HL-60/S4 treated with retinoic acid at 250 ng/mL for 4 days and 3 days (cell line): ENCODE results near the gene STK38.

Source experiments
- in situ Hi-C: fragments of 300-500 bp; cut with MboI; formaldehyde crosslinking; loops from 2 replicates; pipeline ENCODE4 v1.7.0; 2022; ENCODE audit warnings: low sequenced_read_pairs

Gene STK38

DNA sequence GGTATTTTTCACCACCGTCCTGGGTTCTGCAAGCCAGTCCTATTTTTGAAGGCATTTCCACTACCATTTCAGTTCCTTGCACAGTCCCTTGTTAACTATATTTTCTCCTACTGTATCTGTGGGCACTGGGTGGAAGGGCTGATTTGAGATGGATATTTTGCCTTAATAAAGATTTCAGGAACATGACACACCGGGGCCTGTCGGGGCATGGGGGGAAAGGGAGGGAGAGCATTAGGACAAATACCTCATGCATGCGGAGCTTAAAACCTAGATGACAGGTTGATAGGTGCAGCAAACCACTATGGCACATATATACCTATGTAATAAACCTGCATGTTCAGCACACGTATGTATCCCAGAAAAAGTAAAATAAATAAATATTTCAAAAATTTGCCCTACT lies 22.4 kb downstream of the STK38 start:
- in situ Hi-C loops = no loop called here

DNA sequence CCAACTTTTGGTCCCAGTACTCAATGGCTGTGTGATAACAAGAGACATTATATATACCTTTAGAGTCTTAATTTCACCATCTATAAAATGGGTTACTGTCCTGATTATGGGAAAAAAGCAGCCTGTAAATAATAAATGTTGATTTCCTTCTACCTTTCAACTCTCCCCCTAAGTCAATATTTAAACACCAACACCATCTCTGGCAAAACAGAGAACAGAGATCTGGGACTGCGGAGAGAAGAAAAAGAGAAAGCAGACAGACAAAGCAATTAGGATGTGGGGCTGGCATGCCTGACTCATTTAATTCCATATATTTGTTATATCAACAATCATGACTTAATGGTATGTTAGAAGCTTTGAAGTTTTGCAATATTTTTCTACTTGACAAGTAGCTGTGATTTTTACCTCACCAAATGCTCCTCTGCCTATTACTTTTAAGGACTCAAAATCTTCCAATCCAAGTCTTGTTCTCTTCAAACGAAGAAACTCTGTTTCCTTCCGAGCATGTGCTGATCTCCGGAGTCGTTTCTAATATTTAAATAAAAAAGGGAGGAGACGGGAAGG lies 23.3 kb downstream of the STK38 start:
- in situ Hi-C loops = no loop called here

DNA sequence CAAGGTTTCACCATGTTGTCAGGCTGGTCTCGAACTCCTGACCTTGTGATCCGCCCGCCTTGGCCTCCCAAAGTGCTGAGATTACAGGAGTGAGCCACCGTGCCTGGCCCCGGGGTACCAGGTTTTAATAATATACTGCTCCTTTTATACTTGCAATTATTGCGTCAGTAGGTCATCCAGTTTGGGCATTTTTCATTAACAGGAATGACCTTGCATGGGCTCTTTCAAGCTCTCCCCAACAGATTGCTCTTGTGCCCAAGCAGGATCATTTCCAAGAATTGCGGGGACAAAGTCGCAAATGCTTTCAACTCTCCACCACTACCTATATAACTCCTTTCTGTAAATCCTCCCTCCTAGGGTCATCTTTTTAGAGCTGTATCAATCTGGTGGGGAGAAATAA lies 23.8 kb downstream of the STK38 start:
- in situ Hi-C loops = no loop called here

DNA sequence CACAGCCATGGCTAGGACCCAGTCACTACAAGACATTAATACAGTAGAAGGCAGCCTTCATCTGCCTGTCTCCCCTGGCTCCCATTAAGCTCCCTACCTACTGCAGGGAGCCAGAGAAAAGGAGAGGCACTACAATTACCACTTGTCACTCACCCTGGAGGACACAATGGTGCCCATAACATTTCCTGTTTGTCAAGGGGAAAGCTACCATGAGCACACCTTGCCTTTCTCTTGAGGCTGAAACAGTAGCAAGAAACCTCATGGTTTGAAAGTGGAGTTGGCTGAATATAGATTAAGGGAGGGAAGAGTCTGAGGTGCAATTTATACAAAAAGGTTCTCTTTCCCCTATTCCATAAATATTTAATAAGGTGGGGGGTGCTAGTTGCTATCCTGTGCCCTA lies 27.9 kb downstream of the STK38 start:
- in situ Hi-C loops = no loop called here

DNA sequence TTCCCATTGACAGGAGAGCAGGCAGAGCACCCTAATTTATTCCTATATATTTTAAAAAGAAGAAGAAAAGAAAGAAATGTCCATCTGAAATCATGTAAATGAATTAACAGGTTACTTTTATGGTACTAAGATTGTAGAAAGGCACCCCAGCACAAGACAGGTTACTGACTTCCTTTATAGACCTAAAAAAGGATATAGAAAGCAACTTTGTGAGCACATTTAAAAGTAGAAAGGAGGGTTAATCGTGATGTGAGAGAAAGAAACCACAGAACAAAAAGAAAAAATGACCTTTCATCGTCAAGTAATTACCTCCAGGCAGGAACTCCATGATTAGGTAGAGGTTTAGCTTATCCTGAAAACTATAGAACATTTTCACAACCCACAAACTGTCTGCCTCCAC lies 29.9 kb downstream of the STK38 start:
- in situ Hi-C loops = no loop called here

DNA sequence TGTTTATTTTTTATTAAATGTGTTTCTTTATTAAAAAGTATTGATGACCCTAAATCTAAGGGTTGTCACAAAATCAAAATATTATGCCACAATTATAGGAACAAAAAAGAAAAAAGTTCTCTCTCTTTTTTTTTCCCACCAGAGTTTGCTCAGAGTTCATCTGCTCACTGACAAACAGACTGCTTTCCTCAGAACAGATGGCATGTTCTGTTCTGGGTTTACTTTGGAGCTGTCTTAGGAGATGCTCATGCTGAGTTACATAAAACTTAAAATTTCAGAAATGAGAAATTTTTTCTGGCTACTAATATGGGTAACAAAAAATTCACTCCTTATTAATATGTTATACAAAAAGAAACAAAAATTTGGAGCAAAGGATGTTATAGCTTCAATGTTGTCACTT lies 30.3 kb downstream of the STK38 start:
- in situ Hi-C loops = no loop called here

- in situ Hi-C loops = no loop called here
Measured at GRCh38 chr6:36516559-36516958, 30.7 kb downstream of the STK38 start.

DNA sequence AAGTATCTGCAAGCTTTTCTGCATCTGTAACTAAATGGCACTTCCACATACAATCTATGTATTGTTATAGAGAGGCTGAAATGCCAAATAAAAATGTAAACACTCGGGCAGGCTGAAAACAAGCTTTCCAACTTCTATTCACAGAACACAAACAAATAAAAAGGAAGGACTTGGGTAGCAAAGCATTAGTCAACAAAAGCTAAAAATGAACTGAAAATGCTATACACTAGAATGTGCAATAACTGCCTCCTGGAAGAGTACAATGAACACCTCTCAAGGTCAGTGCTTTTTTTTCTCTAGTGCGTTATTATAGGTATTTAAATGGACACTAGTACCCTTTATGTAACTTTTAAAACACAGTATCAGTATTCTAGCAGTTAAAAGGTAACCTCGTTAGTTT lies 31.4 kb downstream of the STK38 start:
- in situ Hi-C loops = no loop called here

DNA sequence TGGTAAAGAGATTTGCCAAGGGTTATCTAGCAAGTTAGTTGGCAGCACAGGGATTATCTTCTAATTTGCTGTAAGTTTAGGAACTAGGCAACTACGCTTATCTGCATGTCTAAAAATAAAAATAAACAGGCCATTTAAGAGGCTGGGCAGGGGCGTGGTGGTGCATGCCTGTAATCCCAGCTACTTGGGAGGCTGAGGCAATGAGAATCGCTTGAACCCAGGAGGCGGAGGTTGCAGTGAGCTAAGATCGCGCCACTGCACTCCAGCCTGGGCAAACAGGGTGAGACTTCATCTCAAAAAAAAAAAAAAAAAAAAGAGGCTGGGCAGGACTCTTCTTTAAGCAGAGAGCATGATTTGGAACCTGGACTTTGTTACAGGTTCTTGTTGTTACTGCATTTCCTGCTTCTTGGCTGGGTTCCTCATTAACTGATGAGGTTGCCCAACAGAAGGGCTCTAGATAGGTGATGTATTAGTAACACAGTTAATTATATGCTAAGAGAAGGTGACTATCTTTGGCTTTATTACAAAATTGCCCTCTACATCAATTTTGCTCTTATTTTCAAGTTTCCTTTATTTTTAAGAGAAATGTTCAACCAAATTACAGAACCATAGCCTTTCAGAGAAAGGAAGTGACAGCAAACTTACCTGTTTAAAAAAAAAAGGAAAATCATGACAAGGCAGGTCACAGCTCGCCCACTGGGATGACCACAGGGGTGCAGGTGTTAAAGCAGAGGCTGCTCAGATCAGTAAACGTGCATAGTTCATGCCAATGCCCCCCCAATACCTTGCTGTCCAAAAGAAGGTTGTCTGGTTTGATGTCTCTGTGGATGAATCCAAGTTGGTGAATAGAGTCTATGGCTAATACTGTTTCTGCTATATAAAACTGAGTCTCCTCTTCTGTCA lies 32.5 kb downstream of the STK38 start:
- in situ Hi-C loops = no loop called here

- in situ Hi-C loops = no loop called here
Measured at GRCh38 chr6:36510365-36510764, 36.9 kb downstream of the STK38 start.

GRCh38 chr6:36508532-36508931 lies 38.7 kb downstream of the STK38 start:
- in situ Hi-C loops = no loop called here

- in situ Hi-C loops = no loop called here
Measured at GRCh38 chr6:36506611-36507010, 40.7 kb downstream of the STK38 start.

DNA sequence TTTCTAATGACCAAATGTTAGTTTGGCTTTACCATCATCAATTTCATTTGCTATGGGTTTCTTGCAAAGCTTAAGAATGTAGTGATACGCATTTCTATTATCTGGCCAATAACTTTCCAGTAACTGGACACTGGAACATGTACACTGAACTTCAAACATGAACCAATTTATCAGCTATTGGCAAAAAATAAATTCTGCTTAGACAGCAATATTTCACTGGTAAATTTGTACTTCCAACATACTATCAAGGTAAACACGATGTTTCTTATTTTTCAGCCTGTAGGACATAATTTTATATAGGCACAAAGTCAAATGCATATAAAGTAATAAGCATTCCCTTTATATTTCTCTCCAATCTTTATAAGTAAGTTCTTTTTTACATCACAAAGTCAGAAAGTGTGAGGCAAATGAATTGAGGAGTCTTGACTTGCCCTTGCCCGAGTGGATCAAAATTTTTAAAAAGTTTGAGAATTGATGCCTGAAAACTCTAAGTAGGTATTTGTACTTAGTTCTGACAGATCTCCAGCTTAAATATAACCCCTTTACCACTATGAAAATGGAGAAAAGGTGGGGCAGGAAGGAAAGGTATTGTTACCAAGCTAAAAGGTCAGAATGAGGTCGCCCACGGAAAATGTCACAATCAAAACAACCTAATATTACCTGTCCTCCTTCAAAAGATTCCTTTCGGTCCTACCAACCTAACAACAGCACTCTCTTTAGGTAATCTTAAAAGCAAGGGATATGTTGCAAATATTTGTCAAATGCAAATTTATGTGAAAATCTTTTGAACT lies 41.3 kb downstream of the STK38 start:
- in situ Hi-C loops = no loop called here

DNA sequence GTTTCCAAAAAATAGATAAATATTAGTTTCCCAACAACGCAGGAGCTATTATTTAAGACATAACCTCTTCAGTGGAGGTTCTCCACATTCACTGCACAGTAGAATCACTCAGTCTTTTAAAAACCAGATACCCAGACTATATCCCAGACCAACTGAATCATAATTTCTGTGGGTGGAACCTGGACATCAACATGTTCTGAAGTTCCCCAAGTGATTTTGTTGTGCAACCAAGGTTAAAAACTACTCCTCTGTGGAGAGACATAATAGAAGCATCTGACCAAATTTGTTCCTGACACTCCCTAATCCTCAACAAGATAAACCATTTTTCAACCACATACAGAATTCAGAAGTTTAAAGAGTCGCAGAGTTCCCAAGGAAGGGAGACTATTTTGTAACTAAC lies 42.3 kb downstream of the STK38 start:
- in situ Hi-C loops = no loop called here

- in situ Hi-C loops = no loop called here
Measured at GRCh38 chr6:36504181-36504580, 43.1 kb downstream of the STK38 start.

- in situ Hi-C loops = no loop called here
Measured at GRCh38 chr6:36501686-36502085, 45.6 kb downstream of the STK38 start.

- in situ Hi-C loops = no loop called here
Measured at GRCh38 chr6:36499918-36500317, 47.4 kb downstream of the STK38 start.

DNA sequence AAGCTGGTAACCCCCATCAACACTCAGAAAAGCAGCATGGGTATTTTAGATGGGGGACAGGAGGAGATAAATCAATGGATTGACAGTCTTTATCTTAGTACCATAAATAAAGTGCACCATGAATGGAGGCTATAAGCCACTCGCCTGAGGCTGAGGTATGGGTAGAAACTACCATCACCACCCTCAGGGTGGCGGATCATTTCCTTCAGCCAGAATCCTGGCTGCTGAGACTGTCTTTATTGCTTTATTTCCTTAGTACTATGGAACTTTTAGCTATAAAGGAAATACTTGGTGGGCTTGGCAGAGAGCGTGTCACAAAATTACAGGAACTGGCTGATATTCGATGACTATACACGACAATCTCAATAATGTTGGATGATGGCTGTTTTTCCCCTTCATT lies 52.2 kb downstream of the STK38 start:
- in situ Hi-C loops = no loop called here

GRCh38 chr6:36493859-36494258 lies 53.4 kb downstream of the STK38 start:
- in situ Hi-C loops = no loop called here

- in situ Hi-C loops = no loop called here
Measured at GRCh38 chr6:36493319-36493718, 54.0 kb downstream of the STK38 start.

GRCh38 chr6:36492621-36493020 lies 54.7 kb downstream of the STK38 start:
- in situ Hi-C loops = no loop called here

DNA sequence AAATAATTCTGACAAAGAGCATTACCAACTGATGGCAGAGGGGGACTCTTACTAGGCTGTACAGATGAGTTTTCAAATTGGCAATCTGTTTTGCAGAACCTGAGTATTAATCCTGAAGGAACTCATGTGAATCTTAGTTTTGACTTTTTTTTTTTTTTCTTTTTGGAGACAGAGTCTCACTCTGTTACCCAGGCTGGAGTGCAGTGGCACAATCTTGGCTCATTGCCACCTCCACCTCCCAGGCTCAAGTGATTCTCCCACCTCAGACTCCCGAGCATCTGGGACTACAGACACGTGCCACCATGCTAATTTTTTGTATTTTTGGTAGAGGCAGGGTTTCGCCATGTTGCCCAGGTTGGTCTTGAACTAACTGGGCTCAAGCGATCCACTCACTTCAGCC lies 55.2 kb downstream of the STK38 start:
- in situ Hi-C loops = no loop called here
